Osteocyte (in vitro differentiated cells): ENCODE data around the gene KLHL7. TPM values are rescaled to one million over a fixed set of nuclear protein-coding genes. Genes with fewer than 3 reads are reported as not detected.

Source experiments
- DNase-seq: peaks from one replicate; pipeline ENCODE4 v3.0.0; 2021; ENCODE audit warnings: mixed read lengths; ENCODE audit not compliant: unreplicated experiment; ENCODE audit errors: extremely low spot score
- H3K27ac Mint-ChIP-seq: one replicate; pipeline ENCODE4 v1.8.0; 2021; ENCODE audit warnings: mild to moderate bottlenecking, mixed read lengths; ENCODE audit not compliant: unreplicated experiment
- H3K27me3 Mint-ChIP-seq: one replicate; pipeline ENCODE4 v1.8.0; 2021; ENCODE audit warnings: mixed read lengths; ENCODE audit not compliant: unreplicated experiment
- H3K36me3 Mint-ChIP-seq: one replicate; pipeline ENCODE4 v1.8.0; 2021; ENCODE audit warnings: mixed read lengths; ENCODE audit not compliant: unreplicated experiment
- H3K4me1 Mint-ChIP-seq: one replicate; pipeline ENCODE4 v1.8.0; 2021; ENCODE audit warnings: mixed read lengths; ENCODE audit not compliant: unreplicated experiment
- H3K4me3 Mint-ChIP-seq: one replicate; pipeline ENCODE4 v1.8.0; 2021; ENCODE audit warnings: mild to moderate bottlenecking, moderate library complexity, mixed read lengths; ENCODE audit not compliant: unreplicated experiment
- H3K9me3 Mint-ChIP-seq: one replicate; pipeline ENCODE4 v1.8.0; 2021; ENCODE audit warnings: mixed read lengths; ENCODE audit not compliant: unreplicated experiment
- CTCF ChIP-seq: fragments of 200-600 bp; sonication (generic); IDR thresholded peaks from 2 replicates; pipeline ENCODE4 v1.5.0; 2021; ENCODE audit warnings: antibody characterized with exemption, mild to moderate bottlenecking, moderate library complexity
- total RNA-seq: library from RNA; stranded (reverse); gene quantifications from 2 replicates; pipeline ENCODE4 v1.2.1, GENCODE V29; 2021

Gene KLHL7
- total RNA-seq, 1 donor from 2014 or later, result 50.2 TPM

- no peak overlapping the region for H3K4me3 Mint-ChIP-seq
- no peaks in the 10 kb centered on the region for H3K9me3 Mint-ChIP-seq
- no peak for DNase-seq
- no peaks in the 10 kb centered on the region for H3K27me3 Mint-ChIP-seq
- no peak for TF ChIP-seq CTCF
- H3K27ac Mint-ChIP-seq, result no peak overlapping the region
- peaks cover 10% of the 10 kb centered on the region for H3K4me1 Mint-ChIP-seq
- H3K36me3 Mint-ChIP-seq, result no peaks in the 10 kb centered on the region
Observed at GRCh38 chr7:23096518-23097290, 8.9 kb upstream of the KLHL7 start.

GRCh38 chr7:23098029-23098428 is 7.6 kb upstream of the KLHL7 start:
- H3K4me3 Mint-ChIP-seq, result no peak overlapping the region
- no peak for TF ChIP-seq CTCF
- H3K27ac Mint-ChIP-seq, result no peak overlapping the region
- no peak for DNase-seq
- peaks cover 7% of the 10 kb centered on the region for H3K36me3 Mint-ChIP-seq
- H3K27me3 Mint-ChIP-seq, result no peaks in the 10 kb centered on the region
- H3K9me3 Mint-ChIP-seq, result no peaks in the 10 kb centered on the region
- peaks cover 7% of the 10 kb centered on the region for H3K4me1 Mint-ChIP-seq

GRCh38 chr7:23098460-23098859 is 7.1 kb upstream of the KLHL7 start:
- H3K4me1 Mint-ChIP-seq, result peaks cover 4% of the 10 kb centered on the region
- no peaks in the 10 kb centered on the region for H3K9me3 Mint-ChIP-seq
- no peak for TF ChIP-seq CTCF

GRCh38 chr7:23100697-23101096 is 4.9 kb upstream of the KLHL7 start:
- H3K27ac Mint-ChIP-seq, result no peak overlapping the region
- H3K4me1 Mint-ChIP-seq, result peaks cover 4% of the 10 kb centered on the region
- H3K4me3 Mint-ChIP-seq, result no peak overlapping the region
- no peaks in the 10 kb centered on the region for H3K9me3 Mint-ChIP-seq
- no peaks in the 10 kb centered on the region for H3K27me3 Mint-ChIP-seq
- peaks cover 7% of the 10 kb centered on the region for H3K36me3 Mint-ChIP-seq
- no peak for TF ChIP-seq CTCF
- DNase-seq, result no peak

More at GRCh38 chr7:23098460-23098859, 7.1 kb upstream of the KLHL7 start:
- H3K27me3 Mint-ChIP-seq, result no peaks in the 10 kb centered on the region
- no peak for DNase-seq
- no peak overlapping the region for H3K4me3 Mint-ChIP-seq
- H3K27ac Mint-ChIP-seq, result no peak overlapping the region
- peaks cover 7% of the 10 kb centered on the region for H3K36me3 Mint-ChIP-seq

GRCh38 chr7:23105086-23105643 is 420 bp upstream of the KLHL7 start:
- Mint-ChIP-seq H3K27me3 (no peaks in the 10 kb centered on the region), H3K9me3 (no peaks in the 10 kb centered on the region), H3K4me3 (peak overlapping the region; percentile 98), H3K4me1 (peaks cover 30% of the 10 kb centered on the region), H3K27ac (peak overlapping the region; percentile 96), H3K36me3 (peaks cover 12% of the 10 kb centered on the region)
- TF ChIP-seq CTCF, result no peak
- DNase-seq, result no peak
